Tracheal epithelial cell (primary cell): ENCODE results near the gene MED15. TPM values are rescaled to one million over a fixed set of nuclear protein-coding genes. Genes with fewer than 3 reads are reported as not detected.

Experiments used
- total RNA-seq: library from RNA; depleted of rRNA; stranded (reverse); fragments of >200 nt; gene quantifications from 2 replicates; pipeline ENCODE4 v1.2.1, GENCODE V29; 2014

Gene MED15, protein sequence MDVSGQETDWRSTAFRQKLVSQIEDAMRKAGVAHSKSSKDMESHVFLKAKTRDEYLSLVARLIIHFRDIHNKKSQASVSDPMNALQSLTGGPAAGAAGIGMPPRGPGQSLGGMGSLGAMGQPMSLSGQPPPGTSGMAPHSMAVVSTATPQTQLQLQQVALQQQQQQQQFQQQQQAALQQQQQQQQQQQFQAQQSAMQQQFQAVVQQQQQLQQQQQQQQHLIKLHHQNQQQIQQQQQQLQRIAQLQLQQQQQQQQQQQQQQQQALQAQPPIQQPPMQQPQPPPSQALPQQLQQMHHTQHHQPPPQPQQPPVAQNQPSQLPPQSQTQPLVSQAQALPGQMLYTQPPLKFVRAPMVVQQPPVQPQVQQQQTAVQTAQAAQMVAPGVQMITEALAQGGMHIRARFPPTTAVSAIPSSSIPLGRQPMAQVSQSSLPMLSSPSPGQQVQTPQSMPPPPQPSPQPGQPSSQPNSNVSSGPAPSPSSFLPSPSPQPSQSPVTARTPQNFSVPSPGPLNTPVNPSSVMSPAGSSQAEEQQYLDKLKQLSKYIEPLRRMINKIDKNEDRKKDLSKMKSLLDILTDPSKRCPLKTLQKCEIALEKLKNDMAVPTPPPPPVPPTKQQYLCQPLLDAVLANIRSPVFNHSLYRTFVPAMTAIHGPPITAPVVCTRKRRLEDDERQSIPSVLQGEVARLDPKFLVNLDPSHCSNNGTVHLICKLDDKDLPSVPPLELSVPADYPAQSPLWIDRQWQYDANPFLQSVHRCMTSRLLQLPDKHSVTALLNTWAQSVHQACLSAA
- 29.8 and 35.9 TPM in 2 replicates for total RNA-seq

DNA sequence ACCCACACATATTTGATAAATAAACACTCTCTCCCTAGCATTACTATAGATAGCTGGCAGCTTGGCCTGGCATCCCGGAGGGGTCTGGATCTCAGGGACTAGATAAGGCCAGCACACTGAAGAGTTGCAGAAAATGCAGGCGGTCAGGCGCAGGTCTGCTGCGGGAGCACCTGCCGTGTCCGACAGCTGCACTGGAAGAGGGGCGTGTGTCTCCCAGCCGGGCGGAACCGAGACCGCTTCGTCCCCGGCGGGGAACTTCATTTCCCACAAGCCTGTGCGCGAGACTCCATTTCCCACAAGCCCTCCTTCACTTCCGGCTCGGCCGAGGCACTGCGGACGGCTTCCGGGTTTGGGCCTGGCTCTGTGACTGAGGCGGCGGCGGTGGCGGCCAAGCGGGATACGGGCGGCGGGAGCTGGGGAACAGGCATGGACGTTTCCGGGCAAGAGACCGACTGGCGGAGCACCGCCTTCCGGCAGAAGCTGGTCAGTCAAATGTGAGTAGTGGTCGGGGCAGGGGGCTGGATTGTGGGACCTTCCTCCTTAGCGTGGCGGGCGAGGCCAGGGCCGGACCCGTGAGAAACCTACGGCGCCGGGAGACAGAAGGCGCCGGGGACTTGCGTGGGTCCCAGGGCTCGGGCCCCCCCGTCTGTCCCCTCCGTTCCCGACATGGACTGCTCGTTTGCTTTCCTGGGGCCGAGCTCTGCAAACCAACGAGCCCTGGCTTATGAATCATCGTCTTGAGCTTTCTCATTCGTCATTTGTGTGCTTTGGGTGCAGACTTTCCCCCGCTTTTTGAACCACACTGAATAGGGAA, at the start of gene MED15:
TSS of gene MED15 (plus strand) at position 358 of the 814 bp plus-strand sequence. CDS start at position 427, 69 bp downstream.

DNA sequence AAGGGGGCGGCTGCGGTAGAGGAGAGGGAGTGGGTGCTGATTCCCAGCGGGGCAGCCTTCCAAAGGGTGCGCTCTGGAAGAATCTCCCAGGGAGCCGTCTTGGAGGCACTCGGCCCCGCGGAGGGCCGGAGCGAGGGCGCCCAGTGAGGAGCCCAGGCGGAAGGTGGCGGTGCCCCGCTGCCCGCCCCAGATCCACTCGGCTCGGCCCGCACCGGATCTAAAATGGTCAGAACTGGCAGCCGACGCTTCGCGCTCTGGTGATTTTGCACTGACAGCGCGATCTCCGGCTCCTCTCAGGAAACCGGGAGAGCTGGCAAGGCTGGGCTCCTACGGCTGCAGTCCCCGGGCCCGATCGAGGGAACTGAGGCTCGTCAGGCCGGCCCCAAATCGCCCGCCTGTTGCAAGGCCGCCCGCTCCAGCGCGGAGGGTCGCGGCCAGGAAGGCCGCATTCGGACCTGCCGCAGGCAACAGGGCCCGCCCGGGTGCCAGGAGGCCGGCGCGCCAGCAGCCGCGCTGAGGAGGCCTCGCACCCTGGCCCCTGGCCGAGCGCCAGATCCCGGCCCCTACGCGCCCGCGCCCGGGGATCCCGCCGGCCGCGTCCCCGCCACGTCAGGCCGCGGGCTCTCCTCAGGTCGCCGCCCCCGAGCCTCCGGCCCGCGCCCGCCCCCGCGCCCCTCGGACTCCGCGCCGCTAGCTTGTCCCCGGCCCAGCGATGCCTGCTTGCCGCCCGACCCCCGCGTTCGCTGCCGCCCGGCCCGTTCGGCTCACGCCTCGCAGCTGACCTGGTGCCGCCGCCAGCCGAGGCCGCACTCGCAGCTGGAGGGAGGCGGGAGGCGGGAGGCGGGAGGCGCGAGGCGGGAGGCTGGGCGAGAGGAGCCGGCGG, 12.2 kb upstream of the MED15 start, which contains the start of gene KLHL22:
TSS of gene KLHL22 (minus strand) at position 818 of the 883 bp plus-strand sequence. CDS start 6,584 bp downstream, outside the sequence.

Other genes starting within 250 kb of the MED15 start
- gene RTN4R, start 239.3 kb upstream of the MED15 start, total RNA-seq: 4.9 and 6.5 TPM in 2 replicates
- 45.4 and 46.0 TPM in 2 replicates for gene DGCR6L, start 187.6 kb upstream of the MED15 start, total RNA-seq
- 19.6 and 20.5 TPM in 2 replicates for gene ZNF74, start 113.5 kb upstream of the MED15 start, total RNA-seq
- gene SCARF2, start 69.8 kb upstream of the MED15 start, total RNA-seq: 0.43 and 1.7 TPM in 2 replicates
- 17.5 and 23.1 TPM in 2 replicates for gene KLHL22, start 11.8 kb upstream of the MED15 start, total RNA-seq